KOPT-K1 (cell line): ENCODE measurements around the gene UBXN11.

Experiments
- H3K27ac ChIP-seq: fragments of 200-600 bp; sonication (generic); 2 replicates; pipeline ENCODE4 v1.5.1; 2016; ENCODE audit warnings: antibody characterized with exemption, mild to moderate bottlenecking, low read depth, low read length; ENCODE audit not compliant: poor library complexity, severe bottlenecking
- H3K36me3 ChIP-seq: fragments of 200-600 bp; sonication (generic); 2 replicates; pipeline ENCODE4 v1.5.1; 2017; ENCODE audit warnings: antibody characterized with exemption, mild to moderate bottlenecking, low read length, moderate library complexity; ENCODE audit not compliant: insufficient read depth
- H3K9me3 ChIP-seq: fragments of 200-600 bp; sonication (generic); 2 replicates; pipeline ENCODE4 v1.5.1; 2017; ENCODE audit warnings: antibody characterized with exemption, low read length, mild to moderate bottlenecking; ENCODE audit not compliant: insufficient read depth, poor library complexity, severe bottlenecking

Gene UBXN11

GRCh38 chr1:26306290-26307229 lies at the start of gene UBXN11:
UBXN11 (minus strand) TSS chr1:26306636; CDS start chr1:26302883, 3,753 bp downstream.
- H3K36me3 ChIP-seq = no peaks in the 10 kb centered on the region
- no peaks in the 10 kb centered on the region for H3K9me3 ChIP-seq
- peak within 1 kb of the TSS; percentile 96 for H3K27ac ChIP-seq

GRCh38 chr1:26356106-26356505 lies 49.7 kb upstream of the UBXN11 start:
- Histone ChIP-seq H3K36me3 (no peaks in the 10 kb centered on the region), H3K9me3 (no peaks in the 10 kb centered on the region), H3K27ac (no peak overlapping the region)

GRCh38 chr1:26354972-26355371 lies 48.5 kb upstream of the UBXN11 start:
- Histone ChIP-seq H3K27ac (no peak overlapping the region), H3K9me3 (no peaks in the 10 kb centered on the region)

GRCh38 chr1:26353976-26354820 lies 47.8 kb upstream of the UBXN11 start, which contains the start of gene CRYBG2:
CRYBG2 (minus strand) TSS chr1:26354130; CDS start chr1:26346657, 7,473 bp downstream.
- Histone ChIP-seq H3K36me3 (no peaks in the 10 kb centered on the region), H3K27ac (no peak within 1 kb of the TSS)

More at GRCh38 chr1:26354972-26355371, 48.5 kb upstream of the UBXN11 start:
- H3K36me3 ChIP-seq = no peaks in the 10 kb centered on the region

GRCh38 chr1:26353210-26353859 lies 46.9 kb upstream of the UBXN11 start:
- Histone ChIP-seq H3K9me3 (no peaks in the 10 kb centered on the region), H3K27ac (no peak overlapping the region), H3K36me3 (no peaks in the 10 kb centered on the region)

More at GRCh38 chr1:26353976-26354820, 47.8 kb upstream of the UBXN11 start, which contains the start of gene CRYBG2:
- H3K9me3 ChIP-seq = no peaks in the 10 kb centered on the region

- no peaks in the 10 kb centered on the region for H3K36me3 ChIP-seq
- H3K9me3 ChIP-seq = no peaks in the 10 kb centered on the region
- no peak overlapping the region for H3K27ac ChIP-seq
Observed at GRCh38 chr1:26352338-26352679, 45.9 kb upstream of the UBXN11 start.

GRCh38 chr1:26351590-26352337 lies 45.3 kb upstream of the UBXN11 start:
- Histone ChIP-seq H3K27ac (no peak overlapping the region), H3K36me3 (no peaks in the 10 kb centered on the region), H3K9me3 (no peaks in the 10 kb centered on the region)

GRCh38 chr1:26350701-26351589 lies 44.5 kb upstream of the UBXN11 start:
- H3K27ac ChIP-seq = no peak overlapping the region
- no peaks in the 10 kb centered on the region for H3K9me3 ChIP-seq
- H3K36me3 ChIP-seq = no peaks in the 10 kb centered on the region

- Histone ChIP-seq H3K9me3 (no peaks in the 10 kb centered on the region), H3K36me3 (no peaks in the 10 kb centered on the region), H3K27ac (no peak overlapping the region)
Observed at GRCh38 chr1:26350343-26350700, 43.9 kb upstream of the UBXN11 start.

- H3K36me3 ChIP-seq = no peaks in the 10 kb centered on the region
- H3K27ac ChIP-seq = no peak overlapping the region
- H3K9me3 ChIP-seq = no peaks in the 10 kb centered on the region
Observed at GRCh38 chr1:26349877-26350244, 43.4 kb upstream of the UBXN11 start.

GRCh38 chr1:26349188-26349876 lies 42.9 kb upstream of the UBXN11 start:
- H3K9me3 ChIP-seq = no peaks in the 10 kb centered on the region
- no peaks in the 10 kb centered on the region for H3K36me3 ChIP-seq
- no peak overlapping the region for H3K27ac ChIP-seq

GRCh38 chr1:26346274-26347033 lies 40.0 kb upstream of the UBXN11 start:
- H3K36me3 ChIP-seq = no peaks in the 10 kb centered on the region
- no peak overlapping the region for H3K27ac ChIP-seq
- no peaks in the 10 kb centered on the region for H3K9me3 ChIP-seq

GRCh38 chr1:26345718-26346117 lies 39.3 kb upstream of the UBXN11 start:
- no peaks in the 10 kb centered on the region for H3K36me3 ChIP-seq
- H3K27ac ChIP-seq = no peak overlapping the region
- H3K9me3 ChIP-seq = no peaks in the 10 kb centered on the region
